CD4-positive, alpha-beta T cell treated with Interleukin-15 for 1 hour (primary cell): ENCODE results near the gene MAP2K4.
A peak's percentile ranks its signal among the peaks of the same experiment; 100 is the strongest.
"Not testable (repeated sequence)": the region's sequence is repeated elsewhere in the genome, so short reads cannot be mapped to it uniquely, and the experiment has no call there.

Source experiments
- DNase-seq: peaks from one replicate; pipeline ENCODE4 v3.0.0-alpha.2; 2020

Gene MAP2K4

GRCh38 chr17:12020642-12021622 is at the start of gene MAP2K4:
Gene MAP2K4, plus strand, starts transcription at chr17:12020877. Its CDS starts 10 bp downstream, at chr17:12020887.
- peak; percentile 93 for DNase-seq

- not testable (repeated sequence) for DNase-seq
These were observed 47.9 kb upstream of the MAP2K4 start for GRCh38 chr17:11972741-11973140.

- DNase-seq = no peak
These were observed 40.9 kb upstream of the MAP2K4 start for GRCh38 chr17:11979795-11980194.

- no peak for DNase-seq
These were observed 39.9 kb upstream of the MAP2K4 start for GRCh38 chr17:11980813-11981212.

GRCh38 chr17:11981862-11982261 is 38.8 kb upstream of the MAP2K4 start:
- DNase-seq = no peak

- no peak for DNase-seq
These were observed 34.3 kb upstream of the MAP2K4 start for GRCh38 chr17:11986179-11986941.

GRCh38 chr17:11986942-11987329 is 33.7 kb upstream of the MAP2K4 start:
- DNase-seq = no peak

- DNase-seq = no peak
These were observed 30.2 kb upstream of the MAP2K4 start for GRCh38 chr17:11990363-11990983.

GRCh38 chr17:11991461-11991860 is 29.2 kb upstream of the MAP2K4 start:
- DNase-seq = no peak

GRCh38 chr17:11996722-11997146 is 23.9 kb upstream of the MAP2K4 start:
- peak; percentile 46 for DNase-seq

- DNase-seq = peak; percentile 95
These were observed 23.3 kb upstream of the MAP2K4 start, which contains the start of gene ZNF18 for GRCh38 chr17:11997147-11997971. Gene ZNF18, minus strand, starts transcription at chr17:11997475. Its CDS starts 4,646 bp downstream, at chr17:11992829.

- DNase-seq = no peak
These were observed 22.8 kb upstream of the MAP2K4 start for GRCh38 chr17:11997972-11998233.

GRCh38 chr17:11999696-12000095 is 21.0 kb upstream of the MAP2K4 start:
- DNase-seq = no peak

GRCh38 chr17:12007466-12007865 is 13.2 kb upstream of the MAP2K4 start:
- DNase-seq = no peak

GRCh38 chr17:12021623-12022140 is 1.0 kb downstream of the MAP2K4 start:
- DNase-seq = no peak

GRCh38 chr17:12022310-12022709 is 1.6 kb downstream of the MAP2K4 start:
- no peak for DNase-seq

- no peak for DNase-seq
These were observed 3.6 kb downstream of the MAP2K4 start for GRCh38 chr17:12024327-12024726.

GRCh38 chr17:12027658-12028057 is 7.0 kb downstream of the MAP2K4 start:
- DNase-seq = no peak

GRCh38 chr17:12028611-12029010 is 7.9 kb downstream of the MAP2K4 start:
- DNase-seq = no peak

- no peak for DNase-seq
These were observed 13.9 kb downstream of the MAP2K4 start for GRCh38 chr17:12034538-12034937.

GRCh38 chr17:12035673-12036072 is 15.0 kb downstream of the MAP2K4 start:
- DNase-seq = no peak

- no peak for DNase-seq
These were observed 17.3 kb downstream of the MAP2K4 start for GRCh38 chr17:12037970-12038369.
